Fibroblast of villous mesenchyme (primary cell): Measurements from ENCODE around the gene C16orf89. TPM values are rescaled to one million over a fixed set of nuclear protein-coding genes. Genes with fewer than 3 reads are reported as not detected.

Experiments used
- DNase-seq: peaks from one replicate; pipeline ENCODE4 v3.0.0-alpha.2; 2010; ENCODE audit warnings: low read depth
- H3K4me3 ChIP-seq: 2 replicates; pipeline ENCODE4 v1.5.1; 2011; ENCODE audit warnings: low read depth, mild to moderate bottlenecking, low read length
- total RNA-seq: library from RNA; depleted of rRNA; stranded (reverse); fragments of >200 nt; gene quantifications from 2 replicates; pipeline ENCODE4 v1.2.3, GENCODE V29; 2012
- TF ChIP-seq, protein P1 (sequence below): IDR thresholded peaks from 2 replicates; pipeline ENCODE4 v1.5.1; 2012; ENCODE audit warnings: low read depth, mild to moderate bottlenecking, low read length; ENCODE audit not compliant: insufficient read depth

The C16orf89 gene
- total RNA-seq, 1 donor: not detected

DNA sequence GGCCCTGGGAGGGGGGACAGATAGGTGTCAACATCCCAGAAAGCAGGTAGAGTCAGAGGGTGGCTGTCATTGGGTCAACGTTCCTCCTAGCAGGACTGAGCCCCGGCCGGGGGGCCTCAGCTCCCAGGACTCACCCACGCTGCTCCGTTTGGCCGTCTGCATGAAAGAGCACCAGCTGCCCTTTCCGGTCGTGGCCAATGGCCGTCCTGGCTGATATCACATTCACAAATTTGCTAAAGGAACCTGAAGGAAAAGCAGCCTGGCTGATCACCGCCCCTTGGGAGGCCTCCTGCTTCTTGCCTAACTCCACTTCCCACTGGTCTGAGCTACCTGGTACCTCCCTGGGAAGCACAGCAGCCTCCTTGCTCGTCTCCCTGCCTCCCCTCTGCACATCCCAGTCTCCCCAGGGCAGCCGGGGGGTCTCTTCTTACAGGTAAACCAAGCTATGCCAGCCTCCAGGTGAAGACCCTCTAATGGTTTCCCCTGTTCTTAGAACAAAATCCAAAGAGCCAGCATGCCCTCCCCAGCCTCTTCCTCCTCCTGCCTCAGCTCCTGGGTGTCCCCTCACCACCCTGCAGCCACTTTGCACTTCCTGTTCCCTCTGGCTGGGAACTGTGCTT is 35.4 kb downstream of the C16orf89 start:
- TF ChIP-seq, protein P1, sequence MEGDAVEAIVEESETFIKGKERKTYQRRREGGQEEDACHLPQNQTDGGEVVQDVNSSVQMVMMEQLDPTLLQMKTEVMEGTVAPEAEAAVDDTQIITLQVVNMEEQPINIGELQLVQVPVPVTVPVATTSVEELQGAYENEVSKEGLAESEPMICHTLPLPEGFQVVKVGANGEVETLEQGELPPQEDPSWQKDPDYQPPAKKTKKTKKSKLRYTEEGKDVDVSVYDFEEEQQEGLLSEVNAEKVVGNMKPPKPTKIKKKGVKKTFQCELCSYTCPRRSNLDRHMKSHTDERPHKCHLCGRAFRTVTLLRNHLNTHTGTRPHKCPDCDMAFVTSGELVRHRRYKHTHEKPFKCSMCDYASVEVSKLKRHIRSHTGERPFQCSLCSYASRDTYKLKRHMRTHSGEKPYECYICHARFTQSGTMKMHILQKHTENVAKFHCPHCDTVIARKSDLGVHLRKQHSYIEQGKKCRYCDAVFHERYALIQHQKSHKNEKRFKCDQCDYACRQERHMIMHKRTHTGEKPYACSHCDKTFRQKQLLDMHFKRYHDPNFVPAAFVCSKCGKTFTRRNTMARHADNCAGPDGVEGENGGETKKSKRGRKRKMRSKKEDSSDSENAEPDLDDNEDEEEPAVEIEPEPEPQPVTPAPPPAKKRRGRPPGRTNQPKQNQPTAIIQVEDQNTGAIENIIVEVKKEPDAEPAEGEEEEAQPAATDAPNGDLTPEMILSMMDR: no peak
- H3K4me3 ChIP-seq: no peak overlapping the region
- DNase-seq: no peak

DNA sequence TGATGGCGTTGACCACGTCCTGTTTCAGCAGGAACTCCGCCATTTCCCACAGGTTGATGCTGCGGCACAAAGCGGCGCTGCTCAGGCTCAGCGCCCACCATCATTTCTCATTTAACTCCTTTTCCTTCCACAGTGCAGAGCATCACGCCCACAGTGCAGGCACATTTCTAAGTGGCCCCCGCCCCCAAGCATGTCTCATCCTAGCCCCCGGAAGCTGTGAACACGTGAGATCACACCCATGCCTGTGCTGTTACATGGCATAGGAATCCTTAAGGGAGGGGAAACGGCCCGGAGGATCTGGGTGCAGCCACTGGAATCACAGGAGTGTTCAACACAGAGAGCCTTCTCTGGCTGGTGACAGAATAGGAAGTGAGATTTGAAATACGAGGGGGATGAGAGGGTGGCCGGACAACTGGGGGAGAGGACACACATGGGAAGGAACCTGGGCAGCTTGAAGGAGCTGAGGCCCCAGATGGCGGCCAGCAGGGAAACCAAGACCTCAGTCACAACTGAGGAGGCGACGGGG is 36.7 kb downstream of the C16orf89 start:
- TF ChIP-seq, protein P1: no peak
- no peak overlapping the region for H3K4me3 ChIP-seq
- DNase-seq: no peak

DNA sequence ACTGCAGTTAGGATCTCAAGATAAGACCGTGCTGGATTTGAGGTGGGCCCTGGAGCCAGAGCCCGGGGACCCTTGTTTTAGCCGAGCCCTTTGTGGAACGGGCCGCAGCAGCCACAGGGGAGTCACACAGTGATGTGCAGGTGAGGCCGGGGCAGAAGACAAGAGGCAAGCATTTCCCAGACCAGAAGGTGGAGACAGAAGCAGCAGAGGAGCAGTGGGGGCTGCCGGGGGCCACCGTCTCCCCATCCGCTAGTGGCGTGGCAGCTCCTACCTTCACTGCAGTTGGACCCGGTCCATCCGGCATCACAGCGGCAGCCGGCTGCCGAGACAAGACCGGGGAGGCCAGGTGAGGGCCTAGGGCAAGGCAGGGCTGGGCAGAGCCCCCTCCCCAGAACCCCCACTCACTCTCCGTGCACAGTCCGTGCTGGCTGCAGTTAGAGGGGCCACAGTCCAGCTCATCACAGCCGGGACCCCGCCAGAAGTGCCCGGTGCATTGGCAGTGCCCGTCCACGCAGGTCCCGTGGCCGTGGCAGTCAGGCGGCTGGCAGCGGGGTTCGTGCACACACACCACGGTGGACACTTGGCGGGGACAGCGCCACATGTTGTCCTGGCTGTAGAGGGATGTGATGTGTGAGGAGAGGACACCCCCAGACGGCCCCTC is 38.1 kb downstream of the C16orf89 start:
- H3K4me3 ChIP-seq: no peak overlapping the region
- TF ChIP-seq, protein P1: no peak
- DNase-seq: no peak

GRCh38 chr16:5027086-5027485 is 38.7 kb downstream of the C16orf89 start:
- TF ChIP-seq, protein P1: no peak
- no peak overlapping the region for H3K4me3 ChIP-seq
- DNase-seq: no peak

GRCh38 chr16:5026664-5027063 is 39.1 kb downstream of the C16orf89 start:
- TF ChIP-seq, protein P1: no peak
- H3K4me3 ChIP-seq: no peak overlapping the region
- no peak for DNase-seq

DNA sequence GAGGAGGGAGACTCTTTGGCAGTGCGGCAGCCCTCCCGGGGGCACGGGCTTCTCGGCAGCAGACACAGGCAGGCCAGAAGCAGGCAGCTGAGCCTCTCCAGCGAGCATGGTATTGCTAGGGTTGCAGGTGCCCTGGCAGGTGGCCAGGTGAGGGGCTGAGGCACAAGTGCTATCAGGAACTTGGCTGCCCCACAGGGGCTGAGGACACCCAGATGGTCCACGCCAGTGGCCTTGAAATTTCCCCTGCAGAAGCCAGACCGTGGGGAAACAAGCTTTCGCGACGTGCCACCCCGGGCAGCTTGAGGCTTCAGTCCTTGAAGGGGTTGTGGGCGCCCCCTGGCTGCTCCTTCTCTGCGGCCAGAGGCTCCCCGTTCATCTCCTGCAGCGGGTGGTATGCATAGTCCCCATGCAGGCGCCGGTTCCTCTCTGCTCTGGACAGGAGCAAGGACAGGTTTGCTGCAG is 40.6 kb downstream of the C16orf89 start:
- DNase-seq: no peak
- H3K4me3 ChIP-seq: no peak overlapping the region
- TF ChIP-seq, protein P1: peak; percentile 37
